ENCODE measurements around the gene MACROD2. TPM values are rescaled to one million over a fixed set of nuclear protein-coding genes. Genes with fewer than 3 reads are reported as not detected.

The MACROD2 gene
- total RNA-seq, 1 donor from 2014 or later = 78.2 TPM

DNA sequence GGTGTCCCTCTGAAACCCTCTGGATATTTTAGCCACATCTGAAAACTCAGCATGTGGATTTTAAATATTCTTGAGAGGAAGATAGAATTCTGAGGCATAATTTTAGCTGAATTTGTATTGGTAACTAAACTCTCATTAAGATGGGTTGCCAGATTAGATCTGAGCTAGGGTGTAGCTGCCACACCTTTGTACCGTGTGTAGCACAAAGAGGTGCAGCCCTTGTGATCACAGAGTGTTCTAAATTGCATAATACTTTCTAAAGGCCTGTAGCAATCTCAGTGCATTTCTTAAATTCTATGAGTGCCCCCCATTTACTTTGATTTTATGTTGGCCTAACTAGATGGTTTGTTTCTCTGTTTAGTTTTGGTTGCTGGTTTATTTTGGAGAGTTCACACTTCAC, 289.1 kb downstream of the MACROD2 start:
- TF ChIP-seq, protein P1, sequence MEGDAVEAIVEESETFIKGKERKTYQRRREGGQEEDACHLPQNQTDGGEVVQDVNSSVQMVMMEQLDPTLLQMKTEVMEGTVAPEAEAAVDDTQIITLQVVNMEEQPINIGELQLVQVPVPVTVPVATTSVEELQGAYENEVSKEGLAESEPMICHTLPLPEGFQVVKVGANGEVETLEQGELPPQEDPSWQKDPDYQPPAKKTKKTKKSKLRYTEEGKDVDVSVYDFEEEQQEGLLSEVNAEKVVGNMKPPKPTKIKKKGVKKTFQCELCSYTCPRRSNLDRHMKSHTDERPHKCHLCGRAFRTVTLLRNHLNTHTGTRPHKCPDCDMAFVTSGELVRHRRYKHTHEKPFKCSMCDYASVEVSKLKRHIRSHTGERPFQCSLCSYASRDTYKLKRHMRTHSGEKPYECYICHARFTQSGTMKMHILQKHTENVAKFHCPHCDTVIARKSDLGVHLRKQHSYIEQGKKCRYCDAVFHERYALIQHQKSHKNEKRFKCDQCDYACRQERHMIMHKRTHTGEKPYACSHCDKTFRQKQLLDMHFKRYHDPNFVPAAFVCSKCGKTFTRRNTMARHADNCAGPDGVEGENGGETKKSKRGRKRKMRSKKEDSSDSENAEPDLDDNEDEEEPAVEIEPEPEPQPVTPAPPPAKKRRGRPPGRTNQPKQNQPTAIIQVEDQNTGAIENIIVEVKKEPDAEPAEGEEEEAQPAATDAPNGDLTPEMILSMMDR (IDR thresholded peaks at IDR 0.05) = no peak
- ATAC-seq (peak; percentile 70), DNase-seq (no peak)
- no peak overlapping the region for H3K27ac ChIP-seq
- no peak overlapping the region for H3K4me3 ChIP-seq
- H3K27me3 ChIP-seq = no peaks in the 10 kb centered on the region
- no peaks in the 10 kb centered on the region for H3K36me3 ChIP-seq
- H3K4me1 ChIP-seq = no peaks in the 10 kb centered on the region
- H3K9me3 ChIP-seq = no peaks in the 10 kb centered on the region
- intact Hi-C loops (cut with DNase I) = no loop called here

DNA sequence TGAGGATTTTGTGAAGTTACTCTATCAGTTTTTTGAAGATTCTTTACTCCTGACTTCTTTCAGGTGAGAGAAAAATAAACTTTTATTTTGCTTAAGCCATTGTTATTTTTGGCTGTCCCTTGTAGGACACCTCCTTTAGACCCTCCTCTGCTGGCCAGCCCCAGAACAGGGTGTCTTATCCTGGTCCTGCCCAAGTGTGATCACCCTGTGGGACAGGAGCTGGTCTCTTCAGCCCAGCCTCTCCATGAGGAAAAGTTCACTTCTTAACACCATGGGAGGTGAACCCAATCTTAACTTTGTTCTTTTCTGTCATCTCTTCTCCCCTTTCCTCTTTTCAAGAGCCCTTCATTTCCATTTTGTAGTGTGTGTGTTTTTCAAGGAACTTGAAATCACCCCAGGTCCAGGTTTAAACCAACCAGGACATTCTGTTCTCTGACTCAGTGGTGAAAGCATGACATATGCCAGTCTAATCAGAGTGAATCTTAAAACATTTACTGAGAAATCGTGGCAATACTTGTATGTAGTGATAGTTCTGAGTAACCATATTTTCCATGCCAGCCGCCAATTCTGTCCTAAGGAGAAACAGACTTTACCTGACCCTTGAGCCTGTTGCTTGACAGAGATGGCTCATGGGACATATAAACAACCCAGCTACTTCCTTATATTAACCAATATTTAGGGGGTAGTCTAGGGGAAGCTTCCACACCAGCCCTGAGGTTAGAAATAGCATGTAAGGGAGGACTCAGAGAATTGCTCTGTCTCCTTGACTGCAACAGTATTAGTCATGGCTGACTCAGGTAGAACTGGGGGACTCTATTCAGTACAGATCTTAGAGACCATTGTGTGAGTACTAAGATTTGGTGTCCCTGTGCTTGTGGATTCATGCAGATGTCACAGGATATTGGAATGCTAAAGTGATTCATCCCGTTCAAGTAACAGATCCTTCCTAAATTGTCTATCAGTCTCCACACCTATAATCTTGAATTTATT, 293.3 kb downstream of the MACROD2 start:
- DNase-seq = no peak
- no peaks in the 10 kb centered on the region for H3K9me3 ChIP-seq

DNA sequence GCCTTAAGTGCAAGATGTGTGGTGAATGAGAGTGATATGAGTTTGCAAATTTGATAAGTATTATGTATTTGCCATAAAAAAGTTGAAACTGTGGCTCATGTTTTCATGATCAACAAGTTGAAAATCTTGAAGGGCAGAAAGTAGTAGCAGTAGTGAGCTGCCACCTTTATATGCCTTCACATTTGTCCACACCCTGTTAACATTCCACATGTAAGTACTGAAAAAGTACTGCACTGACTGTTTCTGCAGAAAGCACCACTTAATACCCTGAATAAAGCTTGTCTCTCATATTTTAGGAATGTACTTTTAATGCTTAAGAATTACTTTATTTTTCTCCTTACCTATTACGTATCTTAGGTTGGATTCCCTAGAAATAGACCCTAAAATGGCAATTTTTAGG, 296.2 kb downstream of the MACROD2 start:
- DNase-seq = no peak

More for the DNA sequence above, 293.3 kb downstream of the MACROD2 start:
- Histone ChIP-seq H3K27me3 (no peaks in the 10 kb centered on the region), H3K36me3 (no peaks in the 10 kb centered on the region), H3K4me1 (no peaks in the 10 kb centered on the region), H3K27ac (no peak overlapping the region), H3K4me3 (no peak overlapping the region)
- TF ChIP-seq, protein P1 (IDR thresholded peaks at IDR 0.05) = no peak
- intact Hi-C loops (cut with DNase I) = no loop called here
- peak; percentile 52 for ATAC-seq

DNA sequence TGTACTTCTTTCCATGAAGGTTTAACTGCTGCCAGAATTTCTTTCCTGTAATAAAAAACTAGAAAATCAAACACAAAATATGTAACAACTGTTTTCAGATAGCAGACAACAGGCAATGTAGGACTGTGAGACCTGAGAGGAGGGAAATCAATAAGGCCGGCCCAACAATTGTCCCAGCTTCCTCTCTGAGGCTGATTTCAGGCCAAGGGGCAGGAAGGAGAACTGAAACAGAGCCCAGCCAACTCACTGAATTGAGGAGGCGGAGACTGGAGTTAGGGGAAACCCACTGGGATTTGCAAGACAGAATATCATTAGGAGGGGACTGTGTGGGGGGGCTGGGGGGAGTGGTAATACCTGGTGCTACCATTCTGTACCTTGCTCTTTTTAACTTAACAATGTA, 299.9 kb downstream of the MACROD2 start:
- H3K27me3 ChIP-seq = no peaks in the 10 kb centered on the region
- TF ChIP-seq, protein P1 (IDR thresholded peaks at IDR 0.05) = no peak
- no peaks in the 10 kb centered on the region for H3K9me3 ChIP-seq
- ATAC-seq (no peak), DNase-seq (no peak)
- intact Hi-C loops (cut with DNase I) = no loop called here
- H3K4me1 ChIP-seq = no peaks in the 10 kb centered on the region
- no peak overlapping the region for H3K4me3 ChIP-seq
- no peaks in the 10 kb centered on the region for H3K36me3 ChIP-seq
- H3K27ac ChIP-seq = no peak overlapping the region

More for the DNA sequence above, 296.2 kb downstream of the MACROD2 start:
- intact Hi-C loops (cut with DNase I) = no loop called here
- H3K9me3 ChIP-seq = no peaks in the 10 kb centered on the region
- H3K27me3 ChIP-seq = no peaks in the 10 kb centered on the region
- ATAC-seq = peak; percentile 76
- no peak overlapping the region for H3K27ac ChIP-seq
- H3K4me1 ChIP-seq = no peaks in the 10 kb centered on the region
- TF ChIP-seq, protein P1 (IDR thresholded peaks at IDR 0.05) = no peak
- no peak overlapping the region for H3K4me3 ChIP-seq
- H3K36me3 ChIP-seq = no peaks in the 10 kb centered on the region

DNA sequence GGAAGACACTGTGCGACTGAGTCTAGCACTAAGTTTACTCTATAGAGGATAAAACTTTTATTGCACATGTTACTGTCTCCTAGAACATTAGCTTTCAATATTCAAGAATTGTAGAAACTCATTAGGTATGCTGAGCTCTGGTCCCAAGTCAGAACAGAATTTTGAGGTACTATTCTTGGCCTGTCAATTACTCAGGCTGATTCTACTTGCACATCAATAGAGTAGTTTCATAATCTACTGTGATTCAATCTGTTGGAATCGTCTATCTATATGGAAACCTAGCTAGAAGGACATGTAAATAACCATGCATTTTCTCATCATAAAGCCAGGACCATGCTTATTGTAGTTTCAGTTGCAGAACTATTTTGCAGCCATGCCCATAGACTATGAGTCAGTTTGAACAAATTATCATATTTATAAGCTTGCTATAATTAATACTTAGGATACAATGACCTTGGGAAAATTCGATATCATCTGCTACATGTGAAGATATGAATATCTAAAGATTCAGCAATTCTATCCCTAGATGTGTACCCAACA, 300.5 kb downstream of the MACROD2 start:
- no peak overlapping the region for H3K27ac ChIP-seq
- H3K4me3 ChIP-seq = no peak overlapping the region
- no peaks in the 10 kb centered on the region for H3K9me3 ChIP-seq
- intact Hi-C loops (cut with DNase I) = no loop called here
- no peaks in the 10 kb centered on the region for H3K4me1 ChIP-seq
- TF ChIP-seq, protein P1 (IDR thresholded peaks at IDR 0.05) = no peak
- ATAC-seq (no peak), DNase-seq (no peak)
- H3K36me3 ChIP-seq = no peaks in the 10 kb centered on the region
- no peaks in the 10 kb centered on the region for H3K27me3 ChIP-seq

All from upper lobe of right lung (tissue), 1 donor.